GM12878 (cell line): Measurements from ENCODE around the gene ANKRD13C. TPM values are rescaled to one million over a fixed set of nuclear protein-coding genes. Genes with fewer than 3 reads are reported as not detected.

Source experiments
- ATAC-seq: fragments of 200-7000 bp; cut with Tn5 transposase; 3 replicates; pipeline ENCODE4 v1.9.1; 2020; ENCODE audit warnings: mild to moderate bottlenecking, moderate library complexity
- BruUV-seq: library from RNA; stranded (reverse); fragments of 400-500 nt; replicated peaks from 2 replicates; lab custom pipeline; 2021; lab: Mats Ljungman, UMichigan
- CTCF ChIA-PET: fragments of 300-600 bp; sonication (Branson Sonifier 250); formaldehyde crosslinking; extraction: SDS; loops from one replicate; lab custom pipeline; 2021; ENCODE audit warnings: inconsistent platforms; lab: Yijun Ruan, JAX
- POLR2A ChIA-PET: fragments of 350-600 bp; formaldehyde crosslinking; extraction: SDS; loops from one replicate; lab custom pipeline; 2021; ENCODE audit warnings: inconsistent platforms; lab: Charles Lee
- RAD21 ChIA-PET: fragments of 300-600 bp; sonication (Branson Sonifier 250); formaldehyde crosslinking; loops from one replicate; lab custom pipeline; 2023; ENCODE audit warnings: antibody characterized with exemption; ENCODE audit not compliant: unreplicated experiment; lab: Charles Lee
- SMC1A ChIA-PET: fragments of 300-600 bp; sonication (Branson Sonifier 250); formaldehyde crosslinking; loops from one replicate; lab custom pipeline; 2023; ENCODE audit not compliant: unreplicated experiment, uncharacterized antibody; lab: Charles Lee
- DNase-seq: peaks from one replicate; pipeline ENCODE4 v3.0.0-alpha.2; 2011; ENCODE audit warnings: low read depth, low spot score
- FAIRE-seq: peaks from 3 replicates; lab custom pipeline; 2011; peaks lifted over from hg19 to GRCh38; lab: Jason Lieb, UNC
- H2AFZ ChIP-seq: 2 replicates; pipeline ENCODE4 v1.6.0; 2011; ENCODE audit warnings: low read depth, low read length, control low read depth; ENCODE audit not compliant: control insufficient read depth
- H3K27ac ChIP-seq: 2 replicates; pipeline ENCODE4 v1.5.1; 2011; ENCODE audit warnings: control low read depth; ENCODE audit not compliant: control insufficient read depth, insufficient read depth
- H3K27me3 ChIP-seq, 2 experiments: replicated peaks in 1 of 2; 2 replicates each; pipeline versions ENCODE4 v1.6.0 to v1.6.1; 2011; ENCODE audit warnings: low read length in 1 of 2; ENCODE audit not compliant: control insufficient read depth in 2 of 2, insufficient read depth in 2 of 2
- H3K36me3 ChIP-seq, 2 experiments: 2 replicates each; pipeline ENCODE4 v1.5.1; 2011; ENCODE audit warnings: low read length in 1 of 2; ENCODE audit not compliant: control insufficient read depth in 2 of 2, insufficient read depth in 2 of 2
- H3K4me1 ChIP-seq: 2 replicates; pipeline ENCODE4 v1.6.1; 2011; ENCODE audit warnings: mild to moderate bottlenecking, low read length, moderate library complexity, mixed read lengths; ENCODE audit not compliant: control insufficient read depth, insufficient read depth
- H3K4me2 ChIP-seq: 2 replicates; pipeline ENCODE4 v1.6.0; 2011; ENCODE audit warnings: control low read depth; ENCODE audit not compliant: control insufficient read depth, insufficient read depth
- H3K4me3 ChIP-seq: fragments of 200-600 bp; sonication (generic); 2 replicates; pipeline ENCODE4 v1.5.1; 2016
- H3K79me2 ChIP-seq: 2 replicates; pipeline ENCODE4 v1.6.0; 2011; ENCODE audit warnings: low read length; ENCODE audit not compliant: control insufficient read depth, insufficient read depth
- H3K9ac ChIP-seq: 2 replicates; pipeline ENCODE4 v1.8.0; 2011; ENCODE audit warnings: low read length, control low read depth, mixed read lengths; ENCODE audit not compliant: control insufficient read depth, insufficient read depth
- H3K9me3 ChIP-seq: replicated peaks from 3 replicates; pipeline ENCODE4 v1.5.1; 2011; ENCODE audit warnings: mild to moderate bottlenecking, low read length; ENCODE audit not compliant: control insufficient read depth, insufficient read depth
- H4K20me1 ChIP-seq: 2 replicates; pipeline ENCODE4 v1.6.0; 2011; ENCODE audit not compliant: control insufficient read depth, insufficient read depth
- BACH1 ChIP-seq: fragments of 450-650 bp; IDR thresholded peaks from 2 replicates; pipeline ENCODE4 v1.6.1; 2017; ENCODE audit warnings: mild to moderate bottlenecking, borderline replicate concordance
- MEF2A ChIP-seq: IDR thresholded peaks from 2 replicates; pipeline ENCODE4 v1.6.1; 2011; ENCODE audit warnings: low read depth, mild to moderate bottlenecking, low read length, moderate library complexity; ENCODE audit not compliant: insufficient read depth
- WRNIP1 ChIP-seq: IDR thresholded peaks from 2 replicates; pipeline ENCODE4 v1.6.1; 2011; ENCODE audit warnings: low read depth, low read length, improper control_type of control experiment, borderline replicate concordance
- ZBTB11 ChIP-seq: fragments of 450-650 bp; formaldehyde crosslinking; IDR thresholded peaks from 2 replicates; pipeline ENCODE4 v1.5.0; 2022; ENCODE audit warnings: mild to moderate bottlenecking, missing genetic modification characterization
- ZNF207 ChIP-seq: fragments of 450-650 bp; IDR thresholded peaks from 2 replicates; pipeline ENCODE4 v1.6.1; 2014; ENCODE audit warnings: antibody characterized with exemption, mild to moderate bottlenecking, borderline replicate concordance
- in situ Hi-C: fragments of 300-500 bp; cut with MboI; formaldehyde crosslinking; loops from 9 replicates; pipeline ENCODE4 v1.14.3; 2018; ENCODE audit warnings: mixed read lengths
- intact Hi-C: fragments of 100-400 bp; cut with micrococcal nuclease; formaldehyde crosslinking; loops from one replicate; pipeline ENCODE4 v1.14.2; 2022; ENCODE audit not compliant: unreplicated experiment
- polyA plus RNA-seq, 11 experiments: library from polyadenylated mRNA; depleted of rRNA in 4 of 11; unstranded in 6 of 11; stranded (reverse) in 5 of 11; fragments of >200 nt; fragmentation: Nextera tagmentation in 4 of 11; fragmentation: Illumina TruSeq in 1 of 11; extraction: Ambion mirVana in 4 of 11; extraction: Trizol in 1 of 11; gene quantifications; 1 replicate in 1 of 11; 2 replicates in 10 of 11; pipeline versions ENCODE4 v1.2.1 to v1.2.3, GENCODE V29; 2011 to 2016; ENCODE audit warnings: inconsistent platforms in 2 of 11, missing spikeins in 2 of 11, low read depth in 1 of 11
- total RNA-seq, 4 experiments: library from RNA; depleted of rRNA in 3 of 4; stranded (reverse); fragments of >200 nt in 3 of 4; fragmentation: Illumina TruSeq in 1 of 4; extraction: Trizol in 1 of 4; gene quantifications; 2 replicates each; pipeline versions ENCODE4 v1.2.1 to v1.2.3, GENCODE V29; 2013 to 2021
- TF ChIP-seq, protein P1 (sequence below): fragments of 450-650 bp; IDR thresholded peaks from 2 replicates; pipeline ENCODE4 v1.6.1; 2016; ENCODE audit warnings: mild to moderate bottlenecking
- TF ChIP-seq, protein P2 (sequence below): fragments of 450-650 bp; IDR thresholded peaks from 2 replicates; pipeline ENCODE4 v1.6.1; 2016; ENCODE audit warnings: mild to moderate bottlenecking

ANKRD13C gene
- total and polyA plus RNA-seq, 10 of the 15 experiments (the other 5 are each of a cell fraction or from before 2014, with no cell fraction given), result 3.7 to 24.4 (median 14.1) TPM

GRCh38 chr1:70248729-70249128, 105.8 kb downstream of the ANKRD13C start (continued):
- TF ChIP-seq MEF2A (no peak), ZNF207 (no peak), BACH1 (no peak), WRNIP1 (no peak), ZBTB11 (CRISPR knock-in tag) (no peak)
- TF ChIP-seq, all 136 proteins: peak for 0

DNA sequence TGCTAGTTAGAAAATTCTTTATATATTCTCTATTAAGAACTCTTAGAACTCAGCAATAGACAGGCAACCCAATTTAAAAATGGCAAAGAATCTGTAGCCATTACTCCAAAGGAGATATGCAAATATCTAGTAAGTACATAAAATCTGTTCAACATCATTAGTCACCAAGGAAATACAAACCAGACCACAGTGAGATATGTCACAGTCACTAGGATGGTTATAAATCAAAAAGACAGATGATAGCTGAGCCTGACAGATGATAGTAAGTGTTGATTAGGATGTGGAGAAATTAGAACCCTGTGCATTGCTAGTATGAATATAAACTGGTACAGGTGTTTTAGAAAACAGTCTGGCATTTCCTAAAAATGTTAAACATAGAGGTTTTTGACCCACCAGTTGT, 106.8 kb downstream of the ANKRD13C start:
- CTCF ChIA-PET, result interaction anchor here (2.4 kb wide), 1 partner anchor 15 kb away, joined by 5 read pairs; no protein-coding TSS in a partner anchor
- no peaks in the 10 kb centered on the region for H3K79me2 ChIP-seq
- no peak for FAIRE-seq
- H3K27ac ChIP-seq, result no peak overlapping the region
- RAD21 ChIA-PET, result interaction anchor here (1.2 kb wide), 1 partner anchor 163 kb away, joined by 4 read pairs; the partner anchor contains the start of gene CTH
- peaks cover 6 to 39% of the 10 kb centered on the region in 2 experiments for H3K36me3 ChIP-seq
- intact Hi-C loops (loop anchor here (5.0 kb wide), 1 partner anchor 115 kb away; no protein-coding TSS in a partner anchor), in situ Hi-C loops (no loop called here)
- H3K9me3 ChIP-seq, result no peaks in the 10 kb centered on the region
- H3K4me3 ChIP-seq, result no peak overlapping the region
- H3K27me3 ChIP-seq, result no peaks in the 10 kb centered on the region
- BruUV-seq, result no TSS peak
- SMC1A ChIA-PET, result interaction anchor here (1.0 kb wide), 1 partner anchor 38 kb away, joined by 3 read pairs; no protein-coding TSS in a partner anchor
- no peak for ATAC-seq
- H2AFZ ChIP-seq, result no peak overlapping the region
- H4K20me1 ChIP-seq, result no peaks in the 10 kb centered on the region
- H3K4me2 ChIP-seq, result no peak overlapping the region
- TF ChIP-seq, protein P1, sequence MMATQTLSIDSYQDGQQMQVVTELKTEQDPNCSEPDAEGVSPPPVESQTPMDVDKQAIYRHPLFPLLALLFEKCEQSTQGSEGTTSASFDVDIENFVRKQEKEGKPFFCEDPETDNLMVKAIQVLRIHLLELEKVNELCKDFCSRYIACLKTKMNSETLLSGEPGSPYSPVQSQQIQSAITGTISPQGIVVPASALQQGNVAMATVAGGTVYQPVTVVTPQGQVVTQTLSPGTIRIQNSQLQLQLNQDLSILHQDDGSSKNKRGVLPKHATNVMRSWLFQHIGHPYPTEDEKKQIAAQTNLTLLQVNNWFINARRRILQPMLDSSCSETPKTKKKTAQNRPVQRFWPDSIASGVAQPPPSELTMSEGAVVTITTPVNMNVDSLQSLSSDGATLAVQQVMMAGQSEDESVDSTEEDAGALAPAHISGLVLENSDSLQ, result peak; percentile 75
- TF ChIP-seq, protein P2, sequence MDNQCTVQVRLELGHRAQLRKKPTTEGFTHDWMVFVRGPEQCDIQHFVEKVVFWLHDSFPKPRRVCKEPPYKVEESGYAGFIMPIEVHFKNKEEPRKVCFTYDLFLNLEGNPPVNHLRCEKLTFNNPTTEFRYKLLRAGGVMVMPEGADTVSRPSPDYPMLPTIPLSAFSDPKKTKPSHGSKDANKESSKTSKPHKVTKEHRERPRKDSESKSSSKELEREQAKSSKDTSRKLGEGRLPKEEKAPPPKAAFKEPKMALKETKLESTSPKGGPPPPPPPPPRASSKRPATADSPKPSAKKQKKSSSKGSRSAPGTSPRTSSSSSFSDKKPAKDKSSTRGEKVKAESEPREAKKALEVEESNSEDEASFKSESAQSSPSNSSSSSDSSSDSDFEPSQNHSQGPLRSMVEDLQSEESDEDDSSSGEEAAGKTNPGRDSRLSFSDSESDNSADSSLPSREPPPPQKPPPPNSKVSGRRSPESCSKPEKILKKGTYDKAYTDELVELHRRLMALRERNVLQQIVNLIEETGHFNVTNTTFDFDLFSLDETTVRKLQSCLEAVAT, result no peak
- TF ChIP-seq, all 136 proteins: peak for 1
- POLR2A ChIA-PET, result no interaction called here
- Histone ChIP-seq H3K9ac (no peak overlapping the region), H3K4me1 (no peaks in the 10 kb centered on the region)
- DNase-seq, result no peak
